NCI-H2107 treated with DMSO at 0.1 percent for 48 hours (cell line): ENCODE results near the gene RSAD2.
"Not testable (repeated sequence)": the region's sequence is repeated elsewhere in the genome, so short reads cannot be mapped to it uniquely, and the experiment has no call there.

Source experiments
- DNase-seq: peaks from one replicate; lab custom pipeline; 2025; ENCODE audit not compliant: unreplicated experiment; lab: John Stamatoyannopoulos, UW

Gene RSAD2

DNA sequence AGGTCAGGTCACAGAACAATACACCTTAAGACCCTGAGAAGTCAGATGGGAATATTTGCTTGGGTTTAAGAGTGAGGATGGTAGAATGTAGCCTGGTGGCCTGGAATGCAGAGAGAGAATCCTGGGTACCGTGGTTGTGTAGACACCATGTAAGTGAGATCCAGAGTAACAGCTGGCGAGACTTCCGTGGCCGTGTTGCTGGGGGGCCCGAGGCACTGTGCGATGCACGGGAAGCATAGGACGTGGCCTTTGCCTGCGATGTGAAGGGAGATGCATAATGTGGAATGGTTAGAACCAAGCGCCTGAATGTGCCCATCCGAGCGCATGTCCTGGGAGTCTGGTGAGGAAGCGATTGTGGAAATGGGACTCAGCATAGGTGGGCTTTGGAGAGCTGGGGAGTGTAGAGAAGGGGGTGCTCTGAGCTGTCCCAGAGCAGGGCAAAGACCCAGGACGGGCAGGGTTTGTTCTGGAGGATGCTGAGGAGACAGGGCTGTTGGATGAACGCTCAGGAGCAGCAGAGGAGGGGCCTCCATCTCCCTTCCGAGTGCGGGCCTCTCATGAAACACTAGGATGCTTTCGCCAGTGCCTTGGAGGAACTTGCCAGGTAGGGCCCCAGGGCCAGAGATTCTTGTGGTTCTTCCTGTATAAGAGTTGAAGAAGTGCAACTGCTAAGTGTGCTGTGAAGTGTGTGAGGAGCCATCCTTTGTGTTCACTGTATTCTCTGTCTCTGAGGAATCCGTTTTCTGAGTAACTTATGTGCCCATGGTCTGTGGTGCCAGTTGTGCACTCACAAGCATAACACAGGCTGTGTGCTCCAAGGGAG is 46.7 kb downstream of the RSAD2 start:
- DNase-seq, result no peak

- DNase-seq, result no peak
These were observed 47.4 kb downstream of the RSAD2 start for GRCh38 chr2:6924924-6925409.

- DNase-seq, result no peak
These were observed 48.6 kb downstream of the RSAD2 start for GRCh38 chr2:6926071-6926732.

DNA sequence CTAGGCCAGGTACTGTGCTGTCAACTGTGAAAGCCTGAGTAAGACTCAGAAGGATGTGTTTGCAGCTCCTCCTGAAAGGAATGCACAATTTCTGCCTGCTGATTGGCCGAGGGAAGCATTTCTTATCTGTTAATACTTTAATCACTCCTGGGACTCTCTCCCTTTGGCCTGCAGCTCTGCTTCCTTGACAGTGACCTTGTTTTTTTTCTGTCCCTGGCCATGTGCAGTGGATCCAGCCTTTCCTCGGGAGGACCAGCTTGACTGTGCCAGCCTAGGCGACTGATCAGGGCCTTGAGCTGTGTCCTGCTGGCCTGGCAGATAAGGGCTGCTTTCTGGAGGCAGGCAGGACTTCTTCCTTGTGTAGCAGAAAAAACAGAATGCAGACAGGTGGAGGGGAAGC is 49.6 kb downstream of the RSAD2 start:
- DNase-seq, result no peak

DNA sequence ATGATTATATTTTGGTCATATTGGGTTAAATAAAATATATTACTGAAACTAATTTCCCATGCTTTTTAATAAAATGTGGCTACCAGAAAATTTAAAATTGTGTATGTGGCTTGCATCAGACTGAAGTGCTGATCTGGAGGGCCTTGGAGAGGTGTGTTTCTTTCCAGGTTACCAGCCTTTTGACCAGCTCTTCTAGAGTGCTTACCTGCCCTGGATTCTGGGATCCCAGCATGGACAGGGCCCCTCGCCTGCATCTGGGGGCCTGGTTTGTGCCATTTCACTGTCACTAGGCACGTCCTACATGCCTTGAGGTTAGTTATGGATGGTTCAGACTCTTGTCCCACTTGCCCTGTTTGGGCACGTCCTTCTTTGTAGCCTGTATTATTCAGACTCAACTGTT is 50.2 kb downstream of the RSAD2 start:
- DNase-seq, result no peak

DNA sequence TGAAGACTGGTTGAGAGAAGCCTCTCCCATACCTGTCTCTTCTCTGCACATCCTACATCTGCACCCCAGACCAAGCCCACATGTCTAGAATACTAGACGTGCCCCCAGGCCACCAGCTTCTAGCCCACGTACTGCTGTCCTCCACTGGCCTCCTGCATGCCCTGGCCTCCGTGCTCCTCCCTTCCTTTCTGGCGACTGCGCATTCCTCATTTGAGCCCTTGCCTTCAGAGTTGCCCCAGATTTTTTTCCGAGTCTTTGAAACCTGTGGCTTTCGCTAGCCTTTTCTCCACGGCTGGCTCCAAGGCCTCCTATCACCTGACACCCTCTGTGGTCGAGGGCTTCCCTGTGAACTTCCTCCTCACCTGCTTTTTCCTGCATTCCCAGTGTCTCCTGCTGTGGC is 50.9 kb downstream of the RSAD2 start:
- peak; percentile 34 for DNase-seq

GRCh38 chr2:6929196-6929819 is 51.7 kb downstream of the RSAD2 start:
- no peak for DNase-seq

DNA sequence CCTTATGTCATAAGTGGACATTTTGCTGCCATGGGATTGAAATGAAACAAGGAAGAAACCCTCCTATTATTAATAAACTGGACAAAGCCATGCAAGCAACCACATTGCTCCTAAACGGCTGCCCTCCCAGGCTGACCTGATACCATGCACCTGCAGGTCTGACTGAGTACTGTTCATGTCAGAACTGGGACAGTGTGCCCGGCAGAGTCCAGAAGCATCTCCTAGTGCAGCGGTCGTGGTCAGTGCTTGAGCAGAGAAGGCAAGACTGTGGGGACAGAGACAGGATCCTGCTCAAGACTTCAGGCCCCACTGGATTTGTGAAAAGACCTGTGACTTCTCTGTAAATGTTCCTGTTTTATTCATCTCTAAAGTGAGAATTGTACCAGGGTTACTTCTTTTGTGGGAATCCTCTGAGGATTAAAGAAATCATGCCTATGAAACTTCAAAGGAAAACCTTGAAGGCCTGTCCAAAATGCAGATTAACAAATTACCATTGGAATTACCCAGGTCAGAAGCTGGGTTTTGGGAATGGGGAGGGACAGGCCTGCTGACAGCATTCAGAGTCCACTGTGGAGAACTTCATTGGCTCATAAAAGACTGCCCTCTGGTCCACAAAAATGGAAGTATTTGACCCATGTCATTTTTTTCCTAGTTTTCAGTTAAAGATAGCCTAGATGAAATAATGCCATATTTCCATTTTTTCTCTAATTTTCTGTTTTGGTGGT is 53.5 kb downstream of the RSAD2 start:
- no peak for DNase-seq

GRCh38 chr2:6931753-6932152 is 54.2 kb downstream of the RSAD2 start:
- DNase-seq, result no peak

DNA sequence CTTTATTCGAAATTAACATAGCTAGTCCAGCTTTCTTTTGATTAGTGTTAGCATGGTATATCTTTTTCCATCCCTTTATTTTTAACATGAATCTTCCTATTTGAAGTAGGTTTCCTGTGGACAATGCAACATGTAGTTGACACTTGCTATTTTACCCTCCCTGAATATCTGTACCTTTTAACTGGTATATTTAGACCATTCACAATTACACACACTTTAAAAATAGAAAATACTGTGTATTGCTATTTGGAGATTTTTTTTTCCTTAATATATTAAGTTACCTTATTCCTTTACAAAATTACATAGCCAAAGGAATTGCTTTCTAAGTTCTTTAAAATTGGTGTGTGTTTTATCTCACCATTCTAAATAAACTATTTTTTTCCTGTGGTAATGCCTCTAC is 54.6 kb downstream of the RSAD2 start:
- no peak for DNase-seq

DNA sequence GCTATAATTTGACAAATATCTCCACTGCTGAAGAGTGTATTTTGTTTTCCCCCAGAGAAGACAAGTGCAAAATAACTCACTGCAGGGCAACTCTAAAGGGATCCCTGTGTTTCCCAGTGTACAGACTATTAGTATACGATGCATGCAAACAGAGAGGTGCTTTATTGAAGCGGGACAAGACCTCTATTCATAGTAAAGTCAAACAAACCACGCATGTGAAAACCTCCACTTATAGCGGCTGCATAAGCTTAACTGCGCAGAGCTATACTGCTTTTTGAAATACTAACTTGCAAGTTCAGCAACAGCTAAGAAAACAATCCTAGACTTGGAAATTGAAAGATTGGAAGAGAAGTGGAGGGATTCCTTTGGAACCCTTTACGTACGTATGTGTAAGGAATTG is 55.3 kb downstream of the RSAD2 start:
- no peak for DNase-seq

DNA sequence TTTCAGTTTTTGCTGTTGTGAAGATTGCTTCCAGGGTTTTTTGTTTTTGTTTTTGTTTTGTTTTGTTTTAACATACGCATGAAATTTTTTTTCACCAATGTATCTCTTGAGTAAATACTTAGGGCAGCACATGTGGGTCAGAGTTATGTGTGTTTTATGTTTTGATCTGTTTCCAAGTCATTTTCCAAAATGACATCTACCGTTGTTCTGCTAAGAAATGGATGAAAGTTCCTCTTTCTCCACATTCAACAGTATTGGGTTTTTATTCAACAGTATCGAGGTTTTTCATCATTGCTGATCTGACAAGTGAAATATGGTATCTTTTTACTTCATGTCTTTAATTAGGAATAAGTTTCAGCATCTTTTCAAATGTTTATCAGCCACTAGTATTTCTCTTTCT is 56.3 kb downstream of the RSAD2 start:
- DNase-seq, result no peak

DNA sequence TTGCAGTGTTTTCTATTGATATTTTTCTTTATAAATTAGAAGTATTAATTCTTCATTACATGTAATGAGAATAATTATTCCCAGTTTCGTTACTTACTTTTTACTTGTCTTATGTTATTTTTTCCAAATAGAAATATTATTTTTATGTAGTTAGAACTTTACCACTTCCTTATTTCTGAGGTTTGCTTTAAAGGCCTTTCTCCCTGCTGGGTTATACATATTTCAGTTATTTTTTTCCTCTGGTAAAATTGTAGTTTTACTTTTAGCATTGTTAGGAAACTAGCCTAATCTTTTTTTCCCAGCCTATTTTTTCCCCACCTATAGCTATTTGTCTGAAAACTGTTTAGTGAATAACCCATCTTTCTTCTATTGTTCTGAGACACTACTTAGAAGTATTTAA is 56.8 kb downstream of the RSAD2 start:
- DNase-seq, result no peak

GRCh38 chr2:6934758-6935651 is 57.4 kb downstream of the RSAD2 start:
- DNase-seq, result no peak

DNA sequence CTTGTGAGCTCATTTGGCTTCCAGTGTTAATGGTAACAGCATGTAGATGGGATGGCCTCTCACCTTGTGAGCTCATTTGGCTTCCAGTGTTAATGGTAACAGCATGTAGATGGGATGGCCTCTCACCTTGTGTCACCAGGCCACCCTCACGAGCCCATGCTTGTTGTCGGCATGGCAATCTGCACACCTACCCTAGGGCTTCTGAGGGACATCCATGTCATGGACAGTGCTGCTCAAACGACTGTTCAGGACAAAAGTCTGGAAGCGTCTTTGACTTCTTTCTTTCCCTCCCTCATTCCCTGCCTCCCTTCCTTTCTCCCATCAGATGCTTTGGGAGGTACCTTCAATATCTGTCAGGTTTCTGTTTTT is 58.1 kb downstream of the RSAD2 start:
- DNase-seq, result not testable (repeated sequence)

DNA sequence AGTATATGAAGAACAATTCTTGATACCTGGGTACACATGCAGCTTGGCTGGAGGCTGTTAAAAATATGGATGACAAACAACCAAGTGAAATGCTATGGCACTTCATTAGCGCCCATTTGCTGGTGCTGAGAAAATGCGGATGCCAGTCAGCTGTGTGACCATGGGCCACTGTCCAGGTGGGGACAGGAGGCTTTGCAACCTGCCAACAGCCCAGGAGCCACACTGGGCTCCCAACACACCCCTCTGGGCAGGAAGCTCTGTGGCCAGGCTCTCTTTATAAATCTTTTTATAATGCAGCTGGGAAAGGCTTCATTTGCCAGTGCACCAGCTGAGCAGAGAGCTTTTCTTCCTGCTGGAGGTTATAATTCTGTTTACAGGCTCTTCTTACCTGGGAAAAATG is 59.6 kb downstream of the RSAD2 start:
- DNase-seq, result no peak

- DNase-seq, result no peak
These were observed 60.0 kb downstream of the RSAD2 start for GRCh38 chr2:6937582-6937981.

DNA sequence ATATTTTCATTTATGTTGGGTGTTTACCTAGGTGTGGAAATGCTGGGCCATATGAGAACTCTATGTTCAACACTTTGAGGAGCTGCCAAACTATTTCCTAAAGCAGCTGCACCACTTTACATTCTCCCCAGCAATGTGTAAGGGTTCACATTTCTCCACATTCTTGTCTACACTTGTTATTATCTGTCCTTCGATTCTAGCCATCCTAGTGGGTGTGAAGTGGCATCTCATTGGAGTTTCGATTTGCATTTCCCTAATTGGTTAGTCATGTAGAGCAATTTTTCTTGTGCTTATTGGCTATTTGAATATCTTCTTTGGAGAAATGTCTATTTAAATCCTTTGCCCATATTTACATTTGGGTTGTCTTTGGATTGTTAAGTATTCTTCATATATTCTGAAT is 61.5 kb downstream of the RSAD2 start:
- DNase-seq, result no peak

GRCh38 chr2:6940820-6941219 is 63.2 kb downstream of the RSAD2 start:
- DNase-seq, result no peak

DNA sequence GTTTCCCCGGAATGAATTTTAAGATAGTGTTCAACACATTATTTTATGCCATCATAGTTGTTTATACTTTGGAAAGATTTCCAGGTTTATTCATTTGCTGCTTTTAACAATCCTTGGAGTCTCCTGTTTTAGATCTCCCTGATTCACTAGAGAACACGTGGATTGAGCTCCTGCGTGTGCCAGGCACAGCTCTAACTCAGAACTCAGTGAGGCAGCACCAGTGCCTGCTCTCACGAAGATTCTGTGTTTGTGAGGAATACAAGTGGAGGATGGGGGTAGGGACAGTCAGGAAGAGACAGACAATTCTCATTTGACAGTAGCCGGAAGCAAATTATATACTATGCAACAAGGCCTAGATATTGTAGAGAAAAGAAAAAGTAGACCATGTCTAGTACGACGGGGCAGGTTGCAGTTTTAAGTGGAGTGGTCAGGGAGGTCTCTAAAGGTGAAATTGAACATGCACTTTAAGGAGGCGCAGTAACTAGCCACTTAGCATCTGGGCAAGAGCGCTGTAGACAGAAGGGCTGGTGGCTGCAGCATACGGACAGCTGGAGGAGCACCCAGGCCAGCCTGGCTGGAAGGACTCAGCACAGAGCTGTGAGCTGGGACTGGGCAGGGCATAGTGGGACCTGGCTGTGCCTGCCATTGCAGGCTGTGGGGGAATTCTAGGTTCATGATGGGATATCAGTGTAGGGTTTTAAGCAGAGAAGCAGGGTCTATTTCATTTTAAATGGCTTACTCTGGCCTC is 63.9 kb downstream of the RSAD2 start:
- DNase-seq, result no peak
